ENCODE results near the gene TPR.
"Not testable (repeated sequence)": the region's sequence is repeated elsewhere in the genome, so short reads cannot be mapped to it uniquely, and the experiment has no call there.

DNA sequence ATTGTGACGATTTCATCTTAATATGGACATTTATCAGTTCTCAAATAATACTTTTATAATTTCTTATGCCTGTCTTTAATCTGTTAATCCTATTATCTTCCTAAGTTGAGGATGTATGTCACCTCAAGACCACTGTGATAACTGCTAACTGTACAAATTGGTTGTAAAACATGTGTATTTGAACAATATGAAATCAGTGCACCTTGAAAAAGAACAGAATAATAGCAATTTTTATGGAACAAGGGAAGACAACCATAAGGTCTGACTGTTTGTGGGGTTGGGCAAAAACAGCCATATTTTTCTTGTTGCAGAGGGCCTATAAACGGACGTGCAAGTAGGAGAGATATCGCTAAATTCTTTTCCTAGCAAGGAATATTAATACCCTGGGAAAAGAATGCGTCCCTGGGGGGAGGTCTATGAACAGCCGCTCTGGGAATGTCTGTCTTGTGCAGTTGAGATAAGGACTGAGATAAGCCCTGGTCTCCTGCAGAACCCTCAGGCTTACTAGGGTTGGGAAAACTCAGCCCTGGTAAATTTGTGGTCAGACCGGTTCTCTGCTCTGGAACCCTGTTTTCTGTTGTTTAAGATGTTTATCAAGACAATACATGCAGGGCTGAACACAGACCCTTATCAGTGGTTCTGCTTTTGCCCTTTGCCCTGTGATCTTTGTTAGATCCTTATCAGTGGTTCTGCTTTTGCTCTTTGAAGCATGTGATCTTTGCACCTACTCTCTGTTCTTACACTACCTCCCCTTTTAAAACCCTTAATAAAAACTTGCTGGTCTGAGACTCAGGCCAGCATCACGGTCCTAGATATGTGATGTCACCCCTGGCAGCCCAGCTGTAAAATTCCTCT is 27.0 kb downstream of the TPR start:
- TF ChIP-seq, protein P1, sequence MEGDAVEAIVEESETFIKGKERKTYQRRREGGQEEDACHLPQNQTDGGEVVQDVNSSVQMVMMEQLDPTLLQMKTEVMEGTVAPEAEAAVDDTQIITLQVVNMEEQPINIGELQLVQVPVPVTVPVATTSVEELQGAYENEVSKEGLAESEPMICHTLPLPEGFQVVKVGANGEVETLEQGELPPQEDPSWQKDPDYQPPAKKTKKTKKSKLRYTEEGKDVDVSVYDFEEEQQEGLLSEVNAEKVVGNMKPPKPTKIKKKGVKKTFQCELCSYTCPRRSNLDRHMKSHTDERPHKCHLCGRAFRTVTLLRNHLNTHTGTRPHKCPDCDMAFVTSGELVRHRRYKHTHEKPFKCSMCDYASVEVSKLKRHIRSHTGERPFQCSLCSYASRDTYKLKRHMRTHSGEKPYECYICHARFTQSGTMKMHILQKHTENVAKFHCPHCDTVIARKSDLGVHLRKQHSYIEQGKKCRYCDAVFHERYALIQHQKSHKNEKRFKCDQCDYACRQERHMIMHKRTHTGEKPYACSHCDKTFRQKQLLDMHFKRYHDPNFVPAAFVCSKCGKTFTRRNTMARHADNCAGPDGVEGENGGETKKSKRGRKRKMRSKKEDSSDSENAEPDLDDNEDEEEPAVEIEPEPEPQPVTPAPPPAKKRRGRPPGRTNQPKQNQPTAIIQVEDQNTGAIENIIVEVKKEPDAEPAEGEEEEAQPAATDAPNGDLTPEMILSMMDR (IDR thresholded peaks at IDR 0.05): not testable (repeated sequence)
- TF ChIP-seq POLR2A, EP300, POLR2AphosphoS5 (IDR thresholded peaks at IDR 0.05): not testable (repeated sequence)
